NCI-H2081 treated with DMSO at 0.1 percent for 48 hours (cell line): ENCODE data around the gene ZRSR2.

Experiments used
- DNase-seq: peaks from one replicate; lab custom pipeline; 2025; lab: John Stamatoyannopoulos, UW

Gene ZRSR2

GRCh38 chrX:15853586-15854079, 63.3 kb downstream of the ZRSR2 start:
- DNase-seq: no peak

- DNase-seq: no peak
These were observed 63.9 kb downstream of the ZRSR2 start for GRCh38 chrX:15854080-15854655.

- DNase-seq: peak; percentile 62
These were observed 64.7 kb downstream of the ZRSR2 start, which contains the start of gene AP1S2 for GRCh38 chrX:15854712-15855567. Gene AP1S2 (minus strand): TSS chrX:15854813. CDS start chrX:15852524, 2,289 bp downstream.

GRCh38 chrX:15855568-15856221, 65.4 kb downstream of the ZRSR2 start:
- no peak for DNase-seq

GRCh38 chrX:15856222-15856587, 65.9 kb downstream of the ZRSR2 start:
- no peak for DNase-seq

GRCh38 chrX:15856636-15857035, 66.4 kb downstream of the ZRSR2 start:
- DNase-seq: no peak

- no peak for DNase-seq
These were observed 67.8 kb downstream of the ZRSR2 start for GRCh38 chrX:15858051-15858450.

GRCh38 chrX:15860921-15861320, 70.6 kb downstream of the ZRSR2 start:
- DNase-seq: no peak

- no peak for DNase-seq
These were observed 73.7 kb downstream of the ZRSR2 start for GRCh38 chrX:15864023-15864422.

- DNase-seq: no peak
These were observed 74.3 kb downstream of the ZRSR2 start for GRCh38 chrX:15864629-15865028.

- no peak for DNase-seq
These were observed 75.9 kb downstream of the ZRSR2 start for GRCh38 chrX:15866147-15866546.

GRCh38 chrX:15869695-15870094, 79.4 kb downstream of the ZRSR2 start:
- DNase-seq: no peak

- DNase-seq: no peak
These were observed 80.0 kb downstream of the ZRSR2 start for GRCh38 chrX:15870310-15870709.
